Endothelial cell of umbilical vein (primary cell): ENCODE data around the gene ZBTB48.

Experiments used
- CTCF ChIP-seq, 2 donors: IDR thresholded peaks; 1 replicate in 1 of 2; 2 replicates in 1 of 2; pipeline ENCODE4 v1.5.1; 2011; ENCODE audit warnings: low read length in 2 of 2, mild to moderate bottlenecking in 2 of 2, moderate library complexity in 2 of 2, control low read depth in 1 of 2, inconsistent platforms in 1 of 2, low read depth in 1 of 2; ENCODE audit not compliant: insufficient read depth in 1 of 2; ENCODE audit errors: extremely low read depth in 1 of 2
- EZH2 ChIP-seq: IDR thresholded peaks from 2 replicates; pipeline ENCODE4 v1.6.1; 2012; ENCODE audit warnings: borderline replicate concordance, low read depth, mild to moderate bottlenecking, moderate library complexity, low read length, inconsistent platforms; ENCODE audit not compliant: severe bottlenecking
- FOS ChIP-seq: IDR thresholded peaks from 2 replicates; pipeline ENCODE4 v1.6.1; 2011; ENCODE audit warnings: mild to moderate bottlenecking, low read length, moderate library complexity, borderline replicate concordance; ENCODE audit not compliant: insufficient read depth
- GATA2 ChIP-seq: IDR thresholded peaks from 2 replicates; pipeline ENCODE4 v1.7.0; 2011; ENCODE audit warnings: low read depth, mild to moderate bottlenecking, moderate library complexity, mixed read lengths, low read length; ENCODE audit not compliant: insufficient read length, insufficient read depth
- JUN ChIP-seq: IDR thresholded peaks from 2 replicates; pipeline ENCODE4 v1.6.1; 2011; ENCODE audit warnings: borderline replicate concordance, low read depth; ENCODE audit not compliant: insufficient read length, insufficient read depth
- MYC ChIP-seq: IDR thresholded peaks from one replicate; pipeline ENCODE4 v1.6.1; 2011; ENCODE audit warnings: mild to moderate bottlenecking, low read depth, low read length
- POLR2A ChIP-seq: IDR thresholded peaks from 2 replicates; pipeline ENCODE4 v1.6.1; 2012; ENCODE audit warnings: low read depth, mild to moderate bottlenecking, control low read depth, low read length
- POLR2AphosphoS5 ChIP-seq: IDR thresholded peaks from 2 replicates; pipeline ENCODE4 v1.6.1; 2012; ENCODE audit warnings: low read depth, mild to moderate bottlenecking, control low read depth, low read length, moderate library complexity; ENCODE audit not compliant: insufficient read depth
- TF ChIP-seq, protein P1 (sequence below): IDR thresholded peaks from 2 replicates; pipeline ENCODE4 v1.6.1; 2011; ENCODE audit not compliant: insufficient read depth, insufficient read length

DNA sequence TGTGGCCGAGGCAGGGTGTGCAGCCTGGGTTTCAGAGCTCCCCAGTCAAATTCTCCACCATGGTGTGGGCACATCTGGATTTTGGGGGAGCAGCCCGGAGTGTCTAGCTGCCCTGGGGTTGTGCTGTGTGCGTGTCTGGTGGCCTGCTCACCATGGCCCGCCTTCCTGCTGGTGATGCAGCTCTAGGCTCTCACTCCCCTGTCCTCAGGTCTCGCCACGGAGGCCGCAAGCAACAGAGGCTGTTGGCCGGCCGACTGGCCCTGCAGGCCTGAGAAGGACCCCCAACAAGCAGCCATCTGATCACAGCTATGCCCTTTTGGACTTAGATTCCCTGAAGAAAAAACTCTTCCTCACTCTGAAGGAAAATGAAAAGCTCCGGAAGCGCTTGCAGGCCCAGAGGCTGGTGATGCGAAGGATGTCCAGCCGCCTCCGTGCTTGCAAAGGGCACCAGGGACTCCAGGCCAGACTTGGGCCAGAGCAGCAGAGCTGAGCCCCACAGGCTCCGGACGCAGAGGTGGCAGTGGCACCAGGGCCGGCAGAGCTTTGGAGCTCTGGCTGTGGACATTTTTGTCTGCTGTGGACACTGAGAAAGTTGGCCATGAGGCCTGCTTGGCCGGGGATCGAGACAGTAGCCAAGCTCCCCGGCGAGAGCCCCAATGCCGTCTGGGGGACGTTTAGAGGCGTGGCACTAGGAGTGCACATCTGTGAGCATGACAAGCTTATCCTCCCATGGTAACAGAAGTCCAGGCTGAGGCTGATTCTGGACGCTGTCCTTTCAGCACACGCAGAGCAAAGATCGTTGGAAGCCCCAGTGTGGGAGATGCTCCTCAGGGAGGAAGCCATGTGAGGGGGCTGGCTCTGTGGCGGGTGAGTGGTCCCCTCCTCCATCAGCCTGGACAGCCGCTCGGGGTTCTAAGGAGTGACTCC lies 53.1 kb downstream of the ZBTB48 start:
- TF ChIP-seq POLR2A, result no peak
- TF ChIP-seq FOS, result no peak
- TF ChIP-seq CTCF (IDR thresholded peaks at IDR 0.05; ENCODE audit: extremely low read depth in 1 of 2, insufficient read depth in 1 of 2, low read depth in 1 of 2, low read length in 2 of 2), result no peak
- TF ChIP-seq POLR2AphosphoS5, result no peak
- TF ChIP-seq, protein P1, sequence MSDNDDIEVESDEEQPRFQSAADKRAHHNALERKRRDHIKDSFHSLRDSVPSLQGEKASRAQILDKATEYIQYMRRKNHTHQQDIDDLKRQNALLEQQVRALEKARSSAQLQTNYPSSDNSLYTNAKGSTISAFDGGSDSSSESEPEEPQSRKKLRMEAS, result no peak
- TF ChIP-seq JUN, result no peak
- TF ChIP-seq EZH2, result no peak
- TF ChIP-seq MYC, result no peak
- no peak for TF ChIP-seq GATA2
